Adrenal gland (tissue), 12 donors: ENCODE results near the gene CPT1A. TPM values are rescaled to one million over a fixed set of nuclear protein-coding genes. Genes with fewer than 3 reads are reported as not detected.

ENCODE experiments used
- DNase-seq, 7 donors: peaks; one replicate each; pipeline ENCODE4 v3.0.0-alpha.2; 2019 to 2020
- H3K27ac ChIP-seq, 5 donors: fragments of 200-600 bp; sonication (generic) in 4 of 5; 1 replicate in 3 of 5; 2 replicates in 2 of 5; pipeline versions ENCODE4 v1.5.1 to v1.8.0; 2016 to 2020; ENCODE audit warnings: mild to moderate bottlenecking in 1 of 5
- H3K27me3 ChIP-seq: fragments of 200-600 bp; 2 replicates; pipeline ENCODE4 v1.8.0; 2021
- H3K36me3 ChIP-seq, 2 donors: fragments of 200-600 bp; replicated peaks in 1 of 2; 1 replicate in 1 of 2; 2 replicates in 1 of 2; pipeline versions ENCODE4 v1.5.1 to v1.8.0; 2018 to 2022
- H3K4me1 ChIP-seq, 2 donors: fragments of 200-600 bp; replicated peaks in 1 of 2; 1 replicate in 1 of 2; 2 replicates in 1 of 2; pipeline versions ENCODE4 v1.5.1 to v1.8.0; 2018 to 2021
- H3K4me3 ChIP-seq, 4 donors: fragments of 200-600 bp; sonication (generic) in 3 of 4; one replicate each; pipeline ENCODE4 v1.5.1; 2016 to 2018
- H3K9me3 ChIP-seq, 3 donors: fragments of 200-600 bp; sonication (generic) in 1 of 3; replicated peaks in 1 of 3; 1 replicate in 2 of 3; 2 replicates in 1 of 3; pipeline versions ENCODE4 v1.5.1 to v1.8.0; 2016 to 2021
- CTCF ChIP-seq, 6 experiments: fragments of 450-650 bp in 4 of 6; fragments of 200-600 bp in 2 of 6; sonication (generic) in 1 of 6; IDR thresholded peaks; 1 replicate in 5 of 6; 2 replicates in 1 of 6; pipeline versions ENCODE4 v1.5.1 to v1.8.0; 2016 to 2021; ENCODE audit warnings: antibody characterized with exemption in 6 of 6, mild to moderate bottlenecking in 2 of 6, moderate library complexity in 1 of 6
- POLR2A ChIP-seq, 2 donors: fragments of 450-650 bp; IDR thresholded peaks; one replicate each; pipeline ENCODE4 v1.6.1; 2017; ENCODE audit warnings: antibody characterized with exemption in 2 of 2, mild to moderate bottlenecking in 2 of 2, moderate library complexity in 1 of 2
- WGBS, 4 donors: extraction: QIAGEN DNeasy Blood & Tissue Kit in 2 of 4; methylation state at CpG; one replicate each; pipeline versions ENCODE4 v1.1.5 to v1.1.7; 2013 to 2017; 5-methylcytosine and 5-hydroxymethylcytosine counted together
- intact Hi-C, 2 donors: fragments of 100-400 bp; cut with DNase I; formaldehyde crosslinking; loops; one replicate each; pipeline versions ENCODE4 v1.14.1 to v1.15.0; 2022 to 2023
- polyA plus RNA-seq, 3 donors: library from polyadenylated mRNA; stranded (reverse); fragments of 200-250 nt in 2 of 3; fragments of 350-450 nt in 1 of 3; fragmentation: Illumina TruSeq in 1 of 3; extraction: RNeasy Lipid Tissue Mini Kit (QIAGEN cat#74804) in 1 of 3; gene quantifications; one replicate each; pipeline ENCODE4 v1.2.3, GENCODE V29; 2013 to 2014
- total RNA-seq, 9 donors: library from RNA; depleted of rRNA in 4 of 9; stranded (reverse); fragments of >200 nt in 4 of 9; fragments of 120-200 nt in 1 of 9; fragmentation: NEBNext Ultra II Directional in 1 of 9; extraction: Animal tissue kit (Norgen Biotek cat#: 25700) in 1 of 9; gene quantifications; one replicate each; pipeline versions ENCODE4 v1.1.0 to v1.2.4, GENCODE V29; 2013 to 2023
- donor health status: healthy with polysubstance abuse.
- donor health status: Bipolar disorder and iron deficiency.
- donor health status: DM: yes; HTN: yes; CAD: no.
- donor health status: DM: no; HTN: no; CAD: no.
- donor health status: DM: no; HTN: no; CAD: no.
- donor health status: DM: yes; HTN: yes; CAD: no.

CPT1A gene
- total and polyA plus RNA-seq, 12 donors: 15.2 to 140 (median 66.0) TPM

- intact Hi-C loops: no loop called here
- H3K27me3 ChIP-seq: no peaks in the 10 kb centered on the region
- H3K4me3 ChIP-seq: no peak overlapping the region
- no peak overlapping the region for H3K27ac ChIP-seq
- no peak for TF ChIP-seq POLR2A (IDR thresholded peaks at IDR 0.05)
- no peak for TF ChIP-seq CTCF (IDR thresholded peaks at IDR 0.05)
- peaks cover 5 to 21% of the 10 kb centered on the region in 2 donors for H3K4me1 ChIP-seq
- WGBS, 4 donors: 70 to 83% (median 75%) methylated on average over 8 of the region's 8 CpGs
- no peaks in the 10 kb centered on the region for H3K36me3 ChIP-seq
- DNase-seq: no peak
- no peaks in the 10 kb centered on the region for H3K9me3 ChIP-seq
These were observed 10.9 kb upstream of the CPT1A start for GRCh38 chr11:68852628-68853027.

- 79 to 82% (median 80%) methylated on average over 15 of the region's 15 CpGs for WGBS, 4 donors
- intact Hi-C loops: no loop called here
- H3K36me3 ChIP-seq: no peaks in the 10 kb centered on the region
These were observed 6.7 kb upstream of the CPT1A start for GRCh38 chr11:68848429-68848828.

DNA sequence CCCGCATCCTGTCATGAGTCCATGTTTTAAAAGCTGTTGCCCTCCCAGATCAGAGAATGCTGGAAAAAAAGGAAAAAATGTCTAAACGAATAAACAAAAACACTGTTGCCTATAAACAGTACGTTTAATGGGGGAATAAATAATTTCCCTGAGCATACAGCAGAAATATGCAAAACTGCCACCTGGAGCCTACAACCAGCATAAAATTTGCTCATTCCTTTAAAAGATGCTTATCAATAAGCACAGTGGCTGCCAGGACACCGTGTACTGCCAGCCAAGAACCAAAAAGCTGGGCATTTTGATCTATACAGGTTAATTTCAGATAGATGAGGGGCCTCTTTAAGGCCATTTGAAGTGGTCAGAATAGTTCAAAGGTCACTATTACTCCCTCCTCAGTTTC lies 5.7 kb upstream of the CPT1A start:
- intact Hi-C loops: no loop called here
- TF ChIP-seq POLR2A (IDR thresholded peaks at IDR 0.05): no peak
- no peak for TF ChIP-seq CTCF (IDR thresholded peaks at IDR 0.05)
- 71 to 83% (median 78%) methylated on average over 4 of the region's 4 CpGs for WGBS, 4 donors

More at GRCh38 chr11:68848429-68848828, 6.7 kb upstream of the CPT1A start:
- no peak for DNase-seq
- no peaks in the 10 kb centered on the region for H3K27me3 ChIP-seq
- no peak overlapping the region for H3K27ac ChIP-seq
- no peak overlapping the region for H3K4me3 ChIP-seq
- peaks cover 3 to 10% of the 10 kb centered on the region in 2 donors for H3K4me1 ChIP-seq
- TF ChIP-seq POLR2A (IDR thresholded peaks at IDR 0.05): no peak
- TF ChIP-seq CTCF (IDR thresholded peaks at IDR 0.05): no peak
- H3K9me3 ChIP-seq: no peaks in the 10 kb centered on the region

DNA sequence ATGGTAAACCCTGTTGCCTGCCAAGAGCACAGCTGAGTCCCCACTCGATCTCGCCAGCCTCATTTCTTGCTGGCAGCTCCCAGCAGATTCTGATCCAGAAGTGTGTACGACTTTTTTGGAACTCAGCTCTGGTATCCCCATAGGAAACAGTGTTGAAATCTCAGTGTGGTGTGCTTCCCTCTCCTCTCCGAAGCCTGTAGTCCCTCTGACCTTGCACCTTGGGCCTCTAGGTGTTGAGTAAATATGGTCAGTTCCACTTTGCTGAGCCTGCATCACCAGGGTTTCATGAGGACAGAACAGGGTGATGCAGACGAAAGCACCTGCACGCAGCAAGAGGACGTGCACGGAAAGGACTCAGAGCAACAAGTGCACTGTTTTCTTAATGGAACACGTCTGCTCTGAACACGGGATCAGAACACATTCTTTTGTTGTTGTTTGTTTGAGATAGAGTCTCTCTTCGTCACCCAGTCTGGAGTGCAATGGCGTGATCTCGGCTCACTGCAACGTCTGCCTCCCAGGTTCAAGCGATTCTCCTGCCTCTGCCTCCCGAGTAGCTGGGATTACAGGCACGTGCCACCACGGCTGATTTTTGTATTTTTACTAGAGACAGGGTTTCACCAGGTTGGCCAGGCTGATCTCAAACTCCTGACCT lies 3.8 kb upstream of the CPT1A start:
- 78 to 84% (median 81%) methylated on average over 15 to 18 of the region's 18 CpGs for WGBS, 4 donors
- H3K27ac ChIP-seq: no peak overlapping the region
- intact Hi-C loops: no loop called here

More for the DNA sequence above, 5.7 kb upstream of the CPT1A start:
- Histone ChIP-seq H3K4me1 (peaks cover 10 to 16% of the 10 kb centered on the region in 2 donors), H3K4me3 (no peak overlapping the region), H3K9me3 (no peaks in the 10 kb centered on the region), H3K27ac (no peak overlapping the region), H3K36me3 (no peaks in the 10 kb centered on the region), H3K27me3 (no peaks in the 10 kb centered on the region)
- DNase-seq: no peak

More for the DNA sequence above, 3.8 kb upstream of the CPT1A start:
- Histone ChIP-seq H3K4me3 (no peak overlapping the region), H3K36me3 (no peaks in the 10 kb centered on the region), H3K9me3 (no peaks in the 10 kb centered on the region), H3K4me1 (peaks cover 16 to 20% of the 10 kb centered on the region in 2 donors), H3K27me3 (no peaks in the 10 kb centered on the region)
- no peak for TF ChIP-seq POLR2A (IDR thresholded peaks at IDR 0.05)
- no peak for TF ChIP-seq CTCF (IDR thresholded peaks at IDR 0.05)
- DNase-seq: no peak
